GM18502 (cell line): ENCODE measurements around the gene DYNC1H1.

Source experiments
- ATAC-seq: cut with Tn5 transposase; IDR thresholded peaks from one replicate; pipeline ENCODE4 v1.9.1; 2021; ENCODE audit warnings: mild to moderate bottlenecking; ENCODE audit not compliant: unreplicated experiment, poor library complexity

The DYNC1H1 gene

DNA sequence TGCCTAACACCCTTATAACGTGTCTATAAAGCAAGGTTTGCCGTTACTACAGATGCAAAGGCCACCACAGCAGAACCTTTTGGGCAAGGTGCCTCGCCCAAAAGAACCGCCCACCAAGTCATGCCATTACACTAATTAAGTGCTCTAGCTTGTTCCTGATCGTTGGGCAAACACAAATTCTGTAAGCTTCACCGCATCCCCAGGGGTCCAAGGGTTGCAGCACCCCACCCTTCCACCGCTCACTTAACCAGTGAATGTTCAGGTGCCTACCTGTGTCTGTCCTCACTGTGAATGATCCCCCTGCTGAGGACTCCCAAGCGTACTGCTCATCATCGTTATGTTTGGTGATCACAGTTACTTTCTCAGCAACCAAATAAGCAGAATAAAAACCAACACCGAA is 121.1 kb downstream of the DYNC1H1 start:
- no peak for ATAC-seq

DNA sequence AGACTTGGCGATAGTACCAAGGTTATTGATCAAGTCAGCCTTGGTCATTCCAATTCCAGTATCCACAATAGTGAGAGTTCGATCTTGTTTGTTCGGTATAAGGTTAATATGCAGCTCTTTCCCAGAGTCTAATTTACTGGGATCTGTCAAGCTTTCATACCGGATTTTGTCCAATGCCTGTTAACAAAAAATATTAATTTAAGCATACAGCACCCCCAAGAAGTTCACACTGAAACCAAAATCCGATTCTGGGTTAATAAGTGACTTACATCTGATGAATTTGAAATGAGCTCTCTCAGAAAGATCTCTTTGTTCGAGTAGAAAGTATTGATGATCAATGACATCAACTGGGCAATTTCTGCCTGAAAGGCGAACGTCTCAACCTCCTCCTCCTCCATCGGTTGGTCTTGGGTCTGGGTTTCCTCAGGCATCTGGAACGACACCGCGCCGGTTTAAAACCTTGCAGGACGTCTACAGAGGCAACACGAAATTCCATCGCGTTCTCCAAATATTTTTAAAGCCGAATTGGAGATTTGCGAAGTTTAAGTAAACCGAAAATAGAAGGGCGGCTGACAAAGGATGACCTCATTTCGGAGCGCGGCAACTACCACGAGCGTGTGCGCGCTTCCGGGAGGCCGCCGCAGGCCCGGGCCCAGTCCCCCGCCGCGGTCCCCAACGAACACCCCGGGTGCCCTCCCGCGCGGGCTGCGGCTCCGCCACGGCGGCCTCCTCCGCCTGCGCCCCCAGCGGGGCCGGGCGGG is 121.8 kb downstream of the DYNC1H1 start:
- peak; percentile 24 for ATAC-seq

DNA sequence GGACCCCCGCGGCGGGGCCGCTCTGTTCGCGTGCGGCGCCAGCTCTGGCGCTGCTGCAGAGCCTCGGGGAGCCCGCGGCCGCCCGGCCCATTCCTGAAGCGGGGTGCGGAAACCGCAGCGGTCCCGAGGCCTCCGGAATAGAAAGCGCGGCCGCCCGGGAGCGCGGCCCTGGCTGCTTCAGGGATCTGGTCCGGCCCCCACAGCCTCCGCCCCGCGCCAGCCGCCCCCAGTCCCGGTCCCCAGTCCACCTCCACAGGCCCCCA is 122.3 kb downstream of the DYNC1H1 start:
- no peak for ATAC-seq

DNA sequence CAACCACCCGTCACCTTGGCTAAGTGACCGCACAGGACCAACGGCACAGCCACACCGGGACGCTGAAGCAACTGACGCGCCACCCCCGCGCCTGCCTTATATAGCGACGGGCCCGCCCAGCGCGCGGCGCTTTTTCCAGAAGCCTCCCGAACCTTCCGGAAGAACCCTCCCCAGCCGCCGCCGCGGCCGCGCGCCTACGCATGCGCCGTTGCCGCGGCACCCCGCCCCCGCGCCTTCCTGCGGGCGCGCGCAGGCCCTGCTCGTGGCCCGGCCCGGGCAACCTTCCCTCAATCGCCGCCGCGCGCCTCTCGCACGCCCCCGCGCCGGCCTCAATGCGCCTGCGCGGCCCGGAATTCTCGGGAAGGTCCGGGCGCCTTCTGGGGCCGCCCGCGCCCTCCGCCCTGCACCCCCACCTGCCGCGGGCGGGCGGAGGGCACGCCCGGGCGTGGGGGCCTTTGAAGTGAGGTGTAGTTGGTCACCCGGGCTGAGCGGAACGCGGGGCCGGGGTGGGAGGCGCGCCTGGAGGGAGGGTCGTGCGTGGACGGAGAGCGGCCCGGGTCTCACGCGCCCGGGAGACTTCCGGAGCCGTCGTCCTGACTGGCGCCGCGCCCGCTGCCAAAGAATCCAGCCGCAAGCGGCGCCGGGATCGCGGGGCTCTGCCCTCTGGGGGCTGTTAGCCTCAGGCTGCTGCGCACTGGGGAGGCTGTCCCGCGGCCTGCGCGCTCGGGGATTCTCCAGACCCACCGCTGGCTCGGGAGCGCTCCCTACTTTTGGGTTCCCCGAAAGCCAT is 122.8 kb downstream of the DYNC1H1 start, which contains the start of gene HSP90AA1:
Gene HSP90AA1 (minus strand): TSS at position 73 of the 790 bp plus-strand sequence. CDS start 666 bp downstream, outside the sequence.
- ATAC-seq, result peak; percentile 71

GRCh38 chr14:102087762-102088011 is 123.3 kb downstream of the DYNC1H1 start:
- no peak for ATAC-seq

- no peak for ATAC-seq
These were observed 123.8 kb downstream of the DYNC1H1 start for GRCh38 chr14:102088012-102088792.

DNA sequence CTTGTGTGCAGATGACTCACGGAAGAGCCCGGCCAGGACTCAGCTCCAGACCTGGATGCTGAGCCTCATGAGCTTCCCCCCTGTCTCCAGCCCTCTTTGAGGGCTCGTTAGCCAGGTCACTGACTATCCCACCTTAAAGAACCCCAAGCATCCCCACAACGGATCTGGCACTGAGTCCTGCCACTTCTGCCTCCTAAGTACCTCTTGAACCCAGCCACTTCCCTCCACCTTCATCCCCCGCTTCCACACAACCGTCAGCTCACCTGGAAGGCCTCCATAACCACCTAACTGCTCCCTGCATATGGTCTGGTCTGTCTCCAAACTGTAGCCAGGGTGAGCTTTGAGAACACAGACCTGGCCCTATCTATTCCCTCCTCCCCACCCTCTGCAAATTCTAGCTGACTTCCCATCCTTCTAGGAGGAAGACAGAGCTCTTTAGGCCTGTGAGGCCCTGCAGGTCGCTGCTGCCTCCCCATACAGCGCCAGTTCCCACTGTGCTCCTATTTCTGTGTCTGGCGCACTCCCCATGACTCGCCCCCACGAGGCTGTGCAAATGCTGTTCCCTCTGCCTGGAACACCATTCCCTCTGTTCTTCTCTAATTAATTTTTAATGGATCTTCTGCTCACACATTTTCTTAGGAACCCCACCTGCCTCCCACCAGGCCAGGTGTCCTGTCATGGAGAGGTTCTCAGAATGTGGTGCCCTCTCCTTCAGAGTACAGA is 125.4 kb downstream of the DYNC1H1 start:
- ATAC-seq, result no peak

DNA sequence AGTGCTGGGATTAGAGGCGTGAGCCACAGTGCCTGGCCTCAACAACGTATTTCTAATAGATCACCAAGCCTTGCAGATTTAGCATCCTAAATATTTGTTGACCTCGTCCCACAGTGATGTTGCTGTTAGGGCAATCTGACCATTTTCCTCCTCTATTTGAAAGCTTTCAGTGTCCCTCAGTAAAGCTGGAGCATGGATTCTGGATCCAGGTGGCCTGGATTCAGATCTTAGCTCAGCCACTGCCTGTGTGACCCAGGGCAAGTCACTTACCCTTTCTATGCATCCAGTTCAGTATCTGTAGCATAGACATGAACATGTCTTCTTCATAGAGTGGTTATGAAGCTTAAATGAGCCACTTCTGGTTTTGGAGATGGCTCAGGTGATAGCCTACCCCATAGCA is 126.3 kb downstream of the DYNC1H1 start:
- ATAC-seq, result no peak

DNA sequence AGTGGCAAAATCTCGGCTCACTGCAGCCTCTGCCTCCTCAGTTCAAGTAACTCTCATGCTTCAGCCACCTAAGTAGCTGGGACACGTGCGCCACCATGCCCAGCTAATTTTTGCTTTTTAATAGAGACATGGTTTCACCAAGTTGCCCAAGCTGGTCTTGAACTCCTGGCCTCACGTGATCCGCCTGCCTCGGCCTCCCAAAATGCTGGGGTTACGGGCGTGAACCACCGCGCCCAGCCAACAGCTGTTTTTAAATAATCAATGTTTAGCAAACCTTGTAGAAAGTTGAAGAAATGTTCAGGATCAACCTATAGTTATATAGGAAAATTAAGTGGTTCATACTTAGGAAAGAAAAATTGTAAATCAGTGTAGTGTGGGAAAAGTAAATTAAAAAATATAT is 128.4 kb downstream of the DYNC1H1 start:
- no peak for ATAC-seq

GRCh38 chr14:102094101-102094500 is 129.7 kb downstream of the DYNC1H1 start:
- no peak for ATAC-seq

GRCh38 chr14:102095231-102095870 is 131.0 kb downstream of the DYNC1H1 start:
- ATAC-seq, result no peak

- ATAC-seq, result no peak
These were observed 131.6 kb downstream of the DYNC1H1 start for GRCh38 chr14:102095871-102096568.

GRCh38 chr14:102096569-102097188 is 132.3 kb downstream of the DYNC1H1 start:
- peak; percentile 45 for ATAC-seq

- ATAC-seq, result no peak
These were observed 133.2 kb downstream of the DYNC1H1 start for GRCh38 chr14:102097441-102098135.

DNA sequence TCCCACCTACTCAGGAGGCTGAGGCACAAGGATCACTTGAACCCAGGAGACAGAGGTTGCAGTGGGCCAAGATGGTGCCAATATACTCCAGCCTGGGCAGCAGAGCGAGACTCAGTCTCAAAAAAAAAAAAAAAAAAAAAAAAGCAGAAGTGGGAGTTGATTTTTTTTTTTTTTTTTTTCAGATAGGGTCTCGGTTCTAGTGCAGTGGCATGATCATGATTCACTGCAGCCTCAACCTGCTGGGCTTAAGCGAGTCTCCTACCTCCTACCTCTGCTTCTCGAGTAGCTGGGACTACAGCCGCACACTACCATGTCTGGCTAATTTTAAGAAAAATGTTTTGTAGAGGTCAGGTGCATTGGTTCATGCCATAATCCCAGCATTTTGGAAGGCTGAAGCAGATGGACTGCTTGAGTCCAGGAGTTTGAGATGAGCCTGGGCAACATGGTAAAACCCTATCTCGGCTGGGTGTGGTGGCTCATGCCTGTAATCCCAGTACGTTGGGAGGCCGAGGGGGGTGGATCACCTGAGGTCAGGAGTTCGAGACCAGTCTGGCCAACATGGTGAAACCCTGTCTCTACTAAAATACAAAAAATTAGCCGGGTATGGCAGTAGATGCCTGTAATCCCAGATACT is 138.8 kb downstream of the DYNC1H1 start:
- ATAC-seq, result no peak

DNA sequence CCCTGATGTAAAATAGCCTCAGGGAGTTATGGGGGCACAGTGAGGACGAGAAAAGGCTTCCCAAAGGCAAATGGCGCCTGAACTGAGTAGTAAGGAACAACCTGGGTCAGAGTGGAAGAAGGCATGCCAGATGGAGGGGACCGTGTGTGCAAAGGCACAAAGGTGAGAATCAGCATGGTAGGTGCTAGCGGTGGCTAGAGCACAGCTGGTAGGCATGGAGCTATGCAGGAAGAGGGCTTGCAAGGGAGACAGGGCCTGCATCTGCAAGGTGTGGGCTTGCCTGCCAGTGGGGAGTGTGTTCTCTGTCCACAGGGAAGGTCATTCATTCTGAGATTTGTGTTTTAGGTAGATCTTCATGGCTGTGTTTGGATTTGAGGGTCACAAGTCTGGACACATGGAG is 141.0 kb downstream of the DYNC1H1 start:
- no peak for ATAC-seq
